K562 treated with DMSO at 1 percent for 12 hours (cell line): ENCODE measurements around the gene ELFN1. TPM values are rescaled to one million over a fixed set of nuclear protein-coding genes. Genes with fewer than 3 reads are reported as not detected.

Experiments
- total RNA-seq: library from RNA; unstranded; fragments of 300-600 nt; gene quantifications from 2 replicates; pipeline ENCODE4 v1.2.3, GENCODE V29; 2022; ENCODE audit not compliant: insufficient read depth

The ELFN1 gene
- 0.20 TPM in 1 of 2 replicates, not detected in the other for total RNA-seq

DNA sequence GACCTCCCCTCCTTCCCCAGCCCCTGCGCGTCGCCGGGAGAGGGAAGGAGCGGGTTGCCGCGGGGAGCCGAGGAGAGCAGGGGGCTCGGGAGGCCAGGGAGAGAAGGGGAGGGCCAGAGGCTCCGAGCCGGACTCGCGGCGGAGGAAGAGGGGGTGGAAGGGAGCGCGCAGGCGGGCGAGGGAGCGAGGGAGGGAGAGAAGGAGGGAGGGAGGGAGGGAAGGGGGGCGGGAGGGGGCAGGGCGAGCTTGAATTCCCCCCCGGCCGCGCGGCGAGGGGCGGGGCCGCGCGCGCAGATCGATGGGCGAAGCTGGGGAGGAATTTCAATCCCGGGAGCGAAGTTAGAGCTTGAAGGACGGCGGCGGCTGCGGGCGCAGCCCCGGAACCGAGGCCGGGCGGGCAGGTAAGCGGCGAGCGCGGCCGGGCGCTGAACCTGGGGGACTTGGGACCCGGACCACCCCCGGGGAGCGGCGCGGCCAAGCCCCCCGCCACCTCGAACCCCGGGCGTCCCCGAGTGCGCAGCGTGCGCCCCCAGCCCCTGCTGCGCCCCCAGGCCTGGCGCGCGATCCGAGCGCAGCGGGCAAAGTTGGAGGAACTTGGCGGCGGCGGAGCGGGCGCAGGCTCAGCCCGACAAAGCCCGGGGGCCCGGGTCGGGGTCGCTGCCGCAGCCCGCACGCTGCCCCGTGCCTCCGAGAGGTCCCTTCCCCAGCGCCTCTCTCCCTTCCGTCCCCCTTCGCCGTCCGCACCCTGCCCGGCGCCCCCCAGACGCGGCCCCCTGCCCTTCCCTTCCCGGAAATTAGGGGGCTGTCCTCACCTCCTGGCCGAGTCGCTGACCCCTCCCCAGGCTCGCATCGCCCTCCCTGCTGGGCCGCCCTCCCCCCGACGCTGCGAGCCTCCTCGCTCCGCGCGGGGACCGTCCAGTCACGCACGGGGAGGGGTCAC lies at the start of gene ELFN1:
TSS of gene ELFN1 (plus strand) at position 324 of the 940 bp plus-strand sequence. CDS start 74,320 bp downstream, outside the sequence.

Other genes with a start within 250 kb of the ELFN1 start
- 41.6 and 43.7 TPM in 2 replicates for gene MICALL2, start 210.8 kb upstream of the ELFN1 start, total RNA-seq
- 65.1 and 80.8 TPM in 2 replicates for gene INTS1, start 165.9 kb upstream of the ELFN1 start, total RNA-seq
- 7.6 and 14.1 TPM in 2 replicates for gene MAFK, start 139.6 kb upstream of the ELFN1 start, total RNA-seq
- not detected in 2 replicates for gene TMEM184A, start 114.1 kb upstream of the ELFN1 start, total RNA-seq
- gene PSMG3, start 100.2 kb upstream of the ELFN1 start, total RNA-seq, result 74.7 and 100 TPM in 2 replicates